ENCODE measurements around the gene FAN1.

FAN1 gene

GRCh38 chr15:30921106-30921505 lies 17.4 kb downstream of the FAN1 start:
- no peak for DNase-seq (ENCODE audit: low spot score)

GRCh38 chr15:30921781-30922479 lies 18.2 kb downstream of the FAN1 start:
- DNase-seq (ENCODE audit: low spot score): no peak

GRCh38 chr15:30922480-30923311 lies 19.0 kb downstream of the FAN1 start:
- DNase-seq (ENCODE audit: low spot score): no peak

GRCh38 chr15:30923429-30923828 lies 19.7 kb downstream of the FAN1 start:
- no peak for DNase-seq (ENCODE audit: low spot score)

- no peak for DNase-seq (ENCODE audit: low spot score)
These were observed 20.6 kb downstream of the FAN1 start for GRCh38 chr15:30924353-30924752.

GRCh38 chr15:30925686-30926085 lies 22.0 kb downstream of the FAN1 start:
- DNase-seq (ENCODE audit: low spot score): no peak

GRCh38 chr15:30926161-30926560 lies 22.4 kb downstream of the FAN1 start:
- no peak for DNase-seq (ENCODE audit: low spot score)

GRCh38 chr15:30927148-30927761 lies 23.5 kb downstream of the FAN1 start:
- no peak for DNase-seq (ENCODE audit: low spot score)

GRCh38 chr15:30928076-30928475 lies 24.4 kb downstream of the FAN1 start:
- DNase-seq (ENCODE audit: low spot score): no peak

- no peak for DNase-seq (ENCODE audit: low spot score)
These were observed 25.5 kb downstream of the FAN1 start for GRCh38 chr15:30929064-30929669.

- DNase-seq (ENCODE audit: low spot score): no peak
These were observed 26.3 kb downstream of the FAN1 start for GRCh38 chr15:30929982-30930381.

GRCh38 chr15:30930422-30930821 lies 26.7 kb downstream of the FAN1 start:
- no peak for DNase-seq (ENCODE audit: low spot score)

- no peak for DNase-seq (ENCODE audit: low spot score)
These were observed 29.6 kb downstream of the FAN1 start for GRCh38 chr15:30933293-30933692.

- no peak for DNase-seq (ENCODE audit: low spot score)
These were observed 35.4 kb downstream of the FAN1 start for GRCh38 chr15:30939161-30939560.

GRCh38 chr15:30940359-30940758 lies 36.6 kb downstream of the FAN1 start:
- DNase-seq (ENCODE audit: low spot score): no peak

GRCh38 chr15:30941520-30941919 lies 37.8 kb downstream of the FAN1 start:
- no peak for DNase-seq (ENCODE audit: low spot score)

- no peak for DNase-seq (ENCODE audit: low spot score)
These were observed 40.1 kb downstream of the FAN1 start for GRCh38 chr15:30943654-30944335.

GRCh38 chr15:30953183-30953582 lies 49.5 kb downstream of the FAN1 start:
- DNase-seq (ENCODE audit: low spot score): no peak

- no peak for DNase-seq (ENCODE audit: low spot score)
These were observed 50.1 kb downstream of the FAN1 start for GRCh38 chr15:30953731-30954378.

GRCh38 chr15:30954674-30955073 lies 51.0 kb downstream of the FAN1 start:
- no peak for DNase-seq (ENCODE audit: low spot score)
